Measurements from ENCODE around the gene TCP11.
"Not testable (repeated sequence)": the region's sequence is repeated elsewhere in the genome, so short reads cannot be mapped to it uniquely, and the experiment has no call there.

Gene TCP11

DNA sequence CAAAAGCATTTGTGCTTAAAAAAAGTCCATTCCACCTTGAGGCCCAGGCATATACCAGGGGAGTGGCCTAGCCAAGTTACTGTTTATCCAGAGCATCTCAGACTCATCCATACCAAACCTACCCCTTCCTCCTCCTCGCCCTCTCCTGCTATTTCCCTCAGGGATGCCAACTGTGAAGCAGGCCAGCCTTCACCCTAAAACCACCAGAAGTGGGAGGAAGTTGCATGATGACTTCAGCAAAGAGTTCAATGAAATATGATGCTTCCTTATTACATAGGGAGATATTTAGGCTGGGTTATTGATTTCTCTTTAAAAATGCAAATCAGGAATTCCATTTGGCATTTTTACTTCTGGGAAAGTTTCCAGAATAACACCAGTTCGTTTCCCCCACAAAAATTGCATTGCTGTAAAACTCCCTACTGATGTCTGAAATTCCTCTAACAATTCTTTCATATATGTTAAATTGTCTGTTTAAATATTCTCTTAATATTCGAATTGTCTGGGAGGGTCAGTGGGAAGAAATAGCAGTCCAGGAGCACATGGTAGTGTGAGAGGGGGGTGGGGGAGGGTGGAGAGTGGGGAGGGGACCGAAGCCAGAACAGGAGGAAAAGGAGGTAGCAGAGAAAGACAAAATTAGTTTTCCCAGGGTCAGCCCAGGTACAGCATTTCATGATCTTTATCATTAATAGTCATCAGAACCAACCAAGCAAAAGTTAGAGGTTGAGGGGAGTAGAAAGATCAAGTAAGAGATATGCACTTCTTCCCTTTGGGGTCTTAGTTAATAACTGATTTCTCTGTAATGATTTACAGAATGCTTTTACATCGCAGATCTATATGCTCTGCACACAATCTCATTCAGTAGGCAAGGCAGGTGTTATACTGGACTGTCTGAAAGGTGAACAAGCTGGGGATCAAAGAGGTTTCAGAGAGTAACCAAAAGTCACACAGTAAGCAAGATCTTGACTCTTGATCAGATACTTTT lies 1.7 kb upstream of the TCP11 start:
- no peak for DNase-seq

DNA sequence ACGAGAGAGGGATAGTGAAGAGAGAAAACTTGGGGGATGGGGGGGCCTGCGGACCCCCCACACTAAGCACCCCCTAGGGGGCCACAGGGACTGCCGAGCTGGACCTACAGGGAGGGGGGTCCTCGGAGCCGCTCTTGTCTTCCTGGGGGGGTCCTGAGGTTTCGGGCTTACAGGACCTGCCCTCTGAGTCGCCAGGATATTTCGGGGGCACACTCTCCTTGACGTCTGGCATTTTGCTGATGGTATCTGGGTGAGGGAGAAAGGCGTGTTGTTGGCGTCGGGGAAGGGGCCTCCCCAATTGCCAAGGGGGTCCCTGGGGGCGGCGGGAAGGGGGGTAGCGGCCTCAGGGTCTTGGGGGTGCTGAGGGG lies 516 bp downstream of the TCP11 start:
- no peak for DNase-seq

DNA sequence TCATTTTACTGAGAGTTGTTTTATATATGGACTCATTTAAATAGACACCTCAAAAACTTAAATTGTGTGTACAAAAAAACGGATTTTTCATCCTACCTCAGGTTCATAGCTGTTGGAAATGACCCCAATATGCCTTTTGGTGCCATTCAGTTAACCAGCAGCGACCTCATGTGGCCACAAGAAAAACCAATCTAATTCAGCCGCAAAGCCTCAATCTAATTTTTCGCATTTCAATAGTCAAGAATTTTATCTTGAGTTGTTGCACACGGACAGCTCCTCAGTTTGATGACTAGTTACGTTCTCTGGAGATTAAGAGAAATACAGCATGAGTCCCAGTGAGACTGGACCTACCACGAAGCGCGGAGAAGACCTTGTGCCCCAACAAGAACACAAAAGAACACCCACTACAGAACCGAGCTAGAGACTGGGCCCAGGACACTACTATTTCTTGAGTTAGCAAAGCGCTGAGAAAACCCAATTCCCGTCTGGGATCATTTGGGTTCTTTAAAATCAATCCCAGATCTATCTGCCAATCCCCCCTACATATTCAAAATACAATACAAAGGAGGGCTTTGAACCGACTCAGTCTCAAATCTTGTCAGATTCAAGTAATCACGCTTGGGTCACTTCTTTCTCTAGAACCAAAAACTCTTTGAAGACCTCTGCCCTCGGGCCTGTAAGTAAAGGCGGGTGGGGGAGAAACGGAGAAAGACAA lies 1.1 kb downstream of the TCP11 start:
- DNase-seq = peak; percentile 65

DNA sequence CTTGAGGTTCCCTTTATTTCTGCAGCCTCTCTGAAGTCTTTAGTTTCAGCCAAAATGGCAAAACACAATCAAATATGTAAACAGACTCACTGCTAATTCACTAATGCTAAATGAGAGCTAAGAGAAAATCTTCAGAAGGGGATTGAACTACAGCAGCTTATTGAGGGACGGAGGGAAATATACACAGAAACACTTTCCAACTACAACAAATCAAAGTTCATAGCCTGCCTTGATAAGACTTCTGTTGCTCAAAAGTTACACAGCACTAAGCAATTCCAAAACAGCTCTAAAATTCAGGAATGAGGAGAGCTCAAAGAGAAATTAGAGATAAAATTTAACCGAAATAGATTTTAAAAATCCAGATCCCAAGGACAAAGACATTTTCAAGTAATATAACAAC lies 1.7 kb downstream of the TCP11 start:
- DNase-seq = no peak

DNA sequence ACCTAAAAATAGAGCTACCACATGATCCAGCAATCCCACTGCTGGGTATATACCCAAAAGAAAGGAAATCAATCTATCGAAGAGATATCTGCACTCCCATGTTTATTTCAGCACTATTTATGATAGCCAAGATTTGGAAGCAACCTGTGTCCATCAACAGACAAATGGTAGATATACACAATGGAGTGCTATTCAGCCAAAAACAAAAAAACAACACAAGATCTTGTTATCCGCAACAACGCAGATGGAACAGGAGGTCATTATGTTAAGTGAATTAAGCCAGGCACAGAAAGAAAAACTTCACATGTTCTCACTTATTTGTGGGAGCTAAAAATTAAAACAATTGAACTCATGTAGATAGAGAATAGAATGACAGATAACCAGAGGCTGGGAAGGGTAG lies 2.9 kb downstream of the TCP11 start:
- DNase-seq = not testable (repeated sequence)

DNA sequence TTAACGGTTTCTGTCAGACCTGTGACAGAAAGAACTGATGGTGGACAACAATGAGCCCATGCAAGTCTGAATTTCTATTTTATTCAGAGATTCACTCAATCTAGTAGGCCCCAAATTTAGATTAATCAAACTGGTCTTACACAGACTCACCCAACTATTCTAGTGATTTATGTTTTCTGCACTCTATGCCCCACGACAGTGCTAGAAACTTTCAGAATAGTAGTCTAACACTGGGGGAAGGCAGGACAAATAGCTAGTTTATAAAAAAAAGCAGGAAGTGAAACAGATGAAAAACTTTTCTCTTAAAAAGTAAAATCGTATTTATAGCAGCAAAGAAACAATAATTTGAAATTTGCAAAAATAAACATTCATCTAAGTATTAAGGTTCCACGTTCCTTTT lies 5.0 kb downstream of the TCP11 start:
- DNase-seq = no peak

DNA sequence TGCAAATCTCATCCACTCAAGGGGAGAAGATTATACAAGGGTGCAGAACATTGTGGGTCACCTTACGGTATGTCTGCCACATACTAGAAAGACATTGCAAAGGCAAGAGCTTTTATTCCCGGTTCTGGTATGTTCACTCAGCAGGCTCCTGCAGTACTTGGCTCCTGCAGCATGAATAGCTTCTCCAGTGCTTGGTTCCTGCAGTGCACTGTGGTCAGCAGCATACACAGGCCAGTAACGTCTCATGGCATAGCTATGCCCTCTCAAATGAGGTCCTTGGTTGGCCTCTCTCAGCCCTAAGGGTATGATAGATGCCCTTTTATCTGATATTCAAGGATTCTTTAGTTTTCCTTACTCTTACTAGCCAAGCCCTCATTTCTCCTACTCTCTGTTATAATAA lies 12.6 kb downstream of the TCP11 start:
- DNase-seq = no peak

DNA sequence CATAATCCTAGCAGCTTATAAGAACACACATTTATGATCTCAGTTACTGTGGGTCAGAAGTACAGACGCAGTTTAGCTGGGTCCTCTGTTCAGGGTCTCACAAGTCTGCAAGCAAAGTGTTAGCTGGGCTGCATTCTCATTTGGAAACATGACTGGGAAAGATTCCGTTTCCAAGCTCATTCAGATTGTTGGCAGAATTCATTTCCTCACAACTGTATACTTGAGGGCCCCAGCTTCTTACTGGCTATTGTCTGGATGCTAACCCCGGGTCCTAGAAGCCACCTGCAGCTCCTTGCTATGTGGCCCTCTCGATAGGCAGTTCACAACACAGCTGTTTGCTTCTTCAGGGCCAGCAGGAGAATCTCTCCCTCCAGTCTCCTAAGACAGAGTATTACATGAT lies 13.1 kb downstream of the TCP11 start:
- no peak for DNase-seq

DNA sequence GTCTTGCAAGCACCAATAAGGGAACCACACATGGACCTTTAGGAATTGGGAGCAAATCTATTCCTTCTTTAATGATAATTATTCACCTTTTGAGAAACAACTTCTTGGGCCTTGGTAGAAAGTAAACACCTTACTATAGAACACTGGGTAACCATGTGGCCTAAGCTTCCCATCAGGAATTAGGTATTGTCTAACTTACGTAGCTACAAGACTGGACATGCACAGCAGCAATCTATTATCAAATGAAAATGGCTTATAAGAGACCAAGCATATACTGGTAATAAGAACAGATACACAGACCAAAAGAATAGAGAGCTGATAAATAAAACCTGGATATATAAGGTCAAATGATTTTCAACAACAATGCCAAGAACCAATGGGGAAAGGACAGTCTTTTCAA lies 16.8 kb downstream of the TCP11 start:
- no peak for DNase-seq

DNA sequence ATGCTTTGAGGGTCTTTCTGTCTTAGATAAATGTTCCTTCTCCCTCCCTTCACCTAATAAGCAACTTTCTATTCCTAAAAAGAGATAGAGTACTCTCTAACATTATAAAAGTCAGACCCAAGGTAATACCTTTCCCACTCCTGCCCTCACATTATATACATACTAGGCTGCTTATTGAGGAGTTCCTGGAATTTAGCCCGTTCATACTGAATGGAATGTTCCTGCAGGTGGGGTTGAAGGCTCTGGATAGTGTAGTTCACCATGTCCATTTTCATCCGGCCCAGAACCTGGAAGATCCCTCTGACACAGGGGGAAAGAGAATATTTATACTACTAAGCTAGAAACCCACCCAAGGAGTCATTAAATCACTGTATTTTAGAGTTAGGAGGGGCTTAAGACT lies 20.4 kb downstream of the TCP11 start:
- no peak for DNase-seq

DNA sequence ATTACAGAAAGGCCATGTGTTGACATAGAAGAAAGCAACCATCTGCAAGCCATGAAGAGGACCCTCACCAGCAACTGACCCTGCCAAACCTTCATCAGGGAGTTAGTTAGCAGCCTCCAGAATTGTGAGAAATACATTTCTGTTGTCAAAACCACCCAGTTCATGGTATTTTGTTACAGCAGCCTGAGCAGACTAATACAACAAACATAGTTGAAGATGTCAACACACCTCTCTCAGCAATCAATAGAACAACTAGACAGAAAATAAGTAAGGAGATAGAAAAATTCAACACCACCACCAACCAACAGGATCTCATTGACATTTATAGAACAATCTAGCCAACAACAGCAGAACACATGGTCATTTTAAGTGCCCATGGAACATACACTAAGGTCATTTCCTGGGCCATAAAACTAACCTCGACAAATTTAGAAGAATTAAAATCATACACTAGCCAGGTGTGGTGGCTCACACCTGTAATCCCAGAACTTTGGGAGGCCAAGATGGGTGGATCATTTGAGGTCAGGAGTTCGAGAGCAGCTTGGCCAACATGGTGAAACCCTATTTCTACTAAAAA lies 32.7 kb downstream of the TCP11 start:
- DNase-seq = no peak

DNA sequence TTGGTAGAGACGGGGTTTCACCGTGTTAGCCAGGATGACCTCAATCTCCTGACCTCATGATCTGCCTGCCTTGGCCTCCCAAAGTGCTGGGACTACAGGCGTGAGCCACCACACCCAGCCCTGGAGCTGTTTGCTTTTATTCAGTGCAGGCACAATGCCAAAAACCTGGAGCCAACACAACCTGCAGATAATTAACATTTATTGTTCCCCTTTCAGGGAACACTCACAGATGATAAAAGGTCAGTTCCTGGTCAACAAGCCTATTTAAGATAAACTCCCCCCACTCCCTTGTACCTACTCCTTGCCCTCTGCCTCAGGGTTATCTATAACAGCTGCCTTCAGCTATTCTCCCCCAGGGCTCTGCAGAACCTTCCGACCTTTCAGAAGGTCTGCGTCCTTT lies 33.4 kb downstream of the TCP11 start:
- not testable (repeated sequence) for DNase-seq

DNA sequence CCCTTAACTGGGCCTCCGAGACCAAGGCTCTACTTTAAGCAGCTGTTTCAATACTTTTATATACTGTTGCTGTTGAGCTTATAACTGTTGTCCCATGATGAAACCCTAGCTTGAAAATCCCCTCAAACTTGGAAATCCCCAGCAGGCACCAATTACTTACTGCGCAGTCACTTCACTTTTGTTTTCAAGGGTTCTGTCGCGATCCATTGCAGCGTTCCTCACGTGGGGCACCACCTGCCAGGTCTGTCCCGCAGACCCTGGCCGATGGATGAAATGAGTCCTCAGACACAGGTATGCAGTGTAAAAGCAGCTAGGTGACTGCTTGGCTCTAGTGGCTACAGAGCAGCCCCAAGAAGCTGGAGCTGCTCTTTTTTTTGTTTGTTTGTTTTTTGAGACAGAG lies 33.9 kb downstream of the TCP11 start:
- not testable (repeated sequence) for DNase-seq

DNA sequence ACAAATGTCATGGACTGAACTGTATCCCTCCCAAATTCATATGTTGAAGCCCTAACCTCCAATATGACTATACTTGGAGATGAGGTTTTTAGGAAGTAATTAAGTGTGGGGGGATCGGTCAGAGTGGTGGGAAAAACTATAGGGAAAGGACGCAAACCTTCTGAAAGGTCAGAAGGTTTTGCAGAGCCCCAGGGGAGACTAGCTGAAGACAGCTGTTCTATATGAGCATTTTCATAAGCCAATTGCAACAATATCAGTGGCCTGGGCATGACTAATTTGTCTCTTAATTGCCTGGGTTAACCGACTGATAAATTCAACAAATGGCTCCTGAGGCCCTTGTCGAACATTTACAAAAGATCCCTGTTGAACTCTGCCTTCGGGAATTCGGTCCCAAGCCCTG lies 35.1 kb downstream of the TCP11 start:
- not testable (repeated sequence) for DNase-seq

DNA sequence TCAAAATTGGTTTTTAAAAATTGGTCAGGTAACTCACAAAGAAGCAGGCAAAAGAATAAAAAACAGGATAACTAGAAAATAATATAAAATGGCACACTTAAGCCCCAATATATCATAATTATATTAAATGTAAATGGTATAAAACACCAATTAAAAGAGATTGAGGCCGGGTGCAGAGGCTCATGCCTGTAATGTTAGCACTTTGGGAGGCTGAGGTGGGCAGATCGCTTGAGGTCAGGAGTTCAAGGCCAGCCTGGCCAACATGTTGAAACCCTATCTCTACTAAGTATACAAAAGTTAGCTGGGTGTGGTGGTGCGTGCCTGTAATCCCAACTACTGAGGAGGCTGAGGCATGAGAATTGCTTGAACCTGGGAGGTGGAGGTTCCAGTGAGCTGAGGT lies 36.1 kb downstream of the TCP11 start:
- no peak for DNase-seq

DNA sequence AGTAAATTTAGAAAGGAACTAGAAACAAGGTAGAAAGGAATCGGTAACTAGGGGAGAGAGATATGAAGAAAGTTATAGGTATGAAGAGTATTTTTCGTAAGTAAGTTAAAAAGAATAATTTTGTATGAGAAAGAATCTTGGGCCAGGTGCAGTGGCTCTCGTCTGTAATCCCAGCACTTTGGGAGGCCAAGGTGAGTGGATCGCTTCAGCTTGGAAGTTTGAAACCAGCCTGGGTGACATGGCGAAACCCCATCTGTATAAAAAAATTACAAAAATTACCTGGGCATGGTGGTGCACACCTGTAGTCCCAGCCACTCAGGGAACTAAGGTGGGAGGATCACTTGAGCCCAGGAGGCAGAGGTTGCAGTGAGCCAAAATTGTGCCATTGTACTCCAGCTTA lies 42.0 kb downstream of the TCP11 start:
- DNase-seq = no peak

DNA sequence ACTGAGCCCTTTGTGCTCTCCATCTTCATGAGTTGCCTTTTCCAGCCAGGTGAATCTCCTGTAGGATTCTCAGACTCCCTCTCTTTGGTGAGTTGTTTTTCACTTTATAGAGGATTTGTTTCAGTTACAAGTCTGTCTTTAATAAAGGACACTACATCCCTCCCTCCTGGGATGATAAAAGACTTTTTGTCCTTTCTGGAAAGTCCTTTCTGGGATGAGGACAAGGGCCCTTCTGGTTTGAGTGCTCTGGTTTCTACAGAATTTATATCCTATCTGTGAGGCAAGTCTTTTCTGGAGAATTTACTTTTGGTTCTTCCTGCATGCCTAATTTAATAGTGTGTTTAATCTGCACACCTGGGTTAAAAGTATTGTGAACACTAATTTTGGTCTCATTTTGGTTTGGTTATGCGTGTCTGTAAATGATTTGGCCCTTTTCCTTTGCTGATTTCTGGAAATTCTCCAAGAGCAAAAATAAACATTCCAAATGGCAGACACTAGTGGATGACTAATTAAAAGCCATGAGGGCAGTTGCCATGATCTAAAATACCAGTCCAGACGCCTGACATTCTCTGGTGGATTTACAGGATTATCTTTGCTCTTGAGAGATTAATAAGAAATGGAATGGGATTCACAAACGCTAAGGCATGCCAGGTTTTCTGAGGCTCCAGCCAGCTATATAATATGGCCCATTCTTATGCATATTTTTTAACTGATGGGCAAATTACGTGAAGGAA lies 44.8 kb downstream of the TCP11 start:
- DNase-seq = no peak

DNA sequence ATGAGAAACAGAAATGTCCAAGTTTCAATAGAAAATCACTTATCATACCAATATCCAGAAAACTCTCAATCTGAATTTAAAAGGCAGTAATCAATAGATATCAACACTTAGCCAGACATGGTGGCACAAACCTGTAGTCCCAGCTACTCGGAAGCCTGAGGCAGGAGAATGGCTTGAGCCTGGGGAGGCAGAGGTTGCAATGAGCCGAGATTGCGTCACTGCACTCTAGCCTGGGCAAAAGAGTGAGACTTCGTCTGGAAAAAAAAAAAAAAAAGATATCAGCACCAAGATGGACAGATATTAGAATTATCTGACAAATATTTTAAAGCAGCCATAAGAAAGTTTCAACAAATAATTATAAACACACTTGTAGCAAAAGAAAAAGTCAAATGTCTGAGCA lies 47.0 kb downstream of the TCP11 start:
- no peak for DNase-seq

DNA sequence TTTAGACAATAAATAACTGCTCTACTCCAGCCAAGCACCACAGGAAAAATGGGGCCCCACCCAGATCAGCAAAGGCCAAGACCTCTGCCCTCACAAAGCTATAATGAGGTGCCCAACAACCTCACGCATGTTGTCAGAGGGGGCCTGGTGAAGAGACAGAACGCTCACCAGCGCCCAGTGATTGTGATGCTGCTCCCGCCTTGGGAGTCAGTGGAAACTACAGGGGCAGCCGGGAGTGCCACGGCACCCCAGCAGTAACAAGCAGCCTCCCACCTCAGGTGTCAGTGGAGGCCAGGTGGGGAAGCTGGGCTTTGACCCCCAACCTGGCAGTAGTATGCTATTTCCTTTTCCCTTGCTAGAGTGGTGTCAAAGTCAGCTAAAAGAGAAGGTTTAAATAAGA lies 47.4 kb downstream of the TCP11 start:
- DNase-seq = no peak

DNA sequence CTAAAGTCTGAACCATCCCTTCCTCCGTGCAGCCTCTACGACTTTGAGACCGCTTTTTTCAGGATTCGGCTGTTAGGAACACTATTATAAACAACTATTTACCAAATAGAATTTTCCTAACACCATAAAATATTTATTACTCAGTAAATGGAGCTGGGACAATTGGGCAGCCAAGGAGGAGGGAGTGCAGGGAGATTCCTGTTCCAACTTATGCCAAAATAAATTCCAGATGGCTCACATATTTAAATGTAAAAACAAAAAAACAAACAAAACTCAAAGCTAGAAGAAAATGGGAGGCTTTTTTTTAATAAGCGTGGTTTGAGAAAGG lies 48.1 kb downstream of the TCP11 start:
- DNase-seq = no peak

DNA sequence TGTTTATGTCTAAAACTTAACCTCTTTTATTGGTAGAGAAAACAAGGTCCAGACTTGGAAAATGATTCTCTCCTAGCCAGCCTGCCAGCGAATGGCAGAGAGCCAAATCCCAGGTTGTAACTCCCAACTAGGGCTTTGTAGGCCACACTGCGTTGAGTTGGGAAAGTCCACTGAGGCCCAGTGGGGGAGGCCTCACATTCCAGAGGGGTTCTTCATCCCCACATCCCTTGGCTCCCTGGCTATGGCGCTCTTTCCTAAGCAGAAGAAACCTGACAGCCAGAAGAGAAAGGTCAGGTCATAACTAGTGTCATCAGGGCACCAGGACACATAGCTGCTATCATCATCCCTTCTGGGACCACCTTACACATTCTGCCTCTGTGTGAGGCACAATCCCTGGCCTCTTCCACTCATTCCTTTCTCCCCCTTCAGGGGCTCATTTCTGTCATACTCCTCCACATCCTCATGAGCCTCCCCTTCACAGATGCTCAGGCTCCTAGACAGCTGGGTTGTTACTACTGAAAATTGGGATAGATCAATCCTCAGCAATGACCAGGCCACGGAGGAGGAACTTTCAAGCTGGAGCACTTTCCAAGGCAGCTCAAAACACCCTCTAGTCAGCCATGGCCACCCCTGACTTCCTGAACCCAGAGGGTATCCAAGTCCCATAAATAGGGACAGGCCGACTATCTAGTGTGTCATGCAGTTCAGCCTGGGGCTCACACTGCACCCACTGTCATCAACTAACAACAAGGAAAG lies 48.6 kb downstream of the TCP11 start:
- no peak for DNase-seq

DNA sequence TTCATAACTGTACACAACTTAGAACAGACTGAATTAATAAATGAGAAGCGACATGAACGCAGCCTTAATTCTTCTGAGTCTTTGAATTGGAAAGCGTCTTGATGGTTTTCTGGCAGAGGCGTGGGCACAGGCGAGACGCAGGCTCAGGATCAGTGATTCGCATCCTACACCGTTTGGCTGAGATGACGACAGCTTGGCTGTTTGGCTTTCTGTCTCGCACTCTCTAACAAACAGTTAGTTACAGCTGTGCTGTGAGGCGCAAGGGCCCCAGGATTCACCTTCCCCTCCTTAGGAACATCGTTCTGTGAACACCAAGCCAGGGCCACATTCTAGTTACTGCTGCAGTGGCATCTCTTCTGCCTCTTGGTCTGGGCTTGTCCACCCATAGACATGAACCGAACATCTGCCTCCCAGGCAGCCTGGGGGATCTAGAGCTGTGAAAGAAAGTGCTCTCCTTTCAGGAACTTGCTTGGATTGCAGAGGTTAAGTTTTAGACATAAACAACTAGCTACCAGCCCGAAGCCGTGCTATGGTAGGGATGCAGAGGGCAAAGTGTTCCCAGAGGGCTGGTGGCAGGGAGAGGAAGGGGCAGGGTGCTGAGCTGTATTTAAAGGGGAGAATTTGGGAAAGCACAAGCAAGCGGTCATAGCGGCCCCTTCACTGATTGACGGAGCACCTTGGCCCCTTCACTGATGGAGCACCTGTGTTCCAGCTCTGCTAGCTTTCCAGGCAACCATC lies 49.6 kb downstream of the TCP11 start:
- DNase-seq = peak; percentile 17
